Mesendoderm (in vitro differentiated cells): ENCODE measurements around the gene PALM.

Source experiments
- DNase-seq: peaks from one replicate; pipeline ENCODE4 v3.0.0; 2013
- H2AK5ac ChIP-seq: 2 replicates; pipeline ENCODE4 v1.6.1; 2013; ENCODE audit warnings: low read length, inconsistent platforms
- H2BK120ac ChIP-seq: 2 replicates; pipeline ENCODE4 v1.6.1; 2013; ENCODE audit warnings: low read depth, mild to moderate bottlenecking, low read length, moderate library complexity, mixed read lengths
- H2BK15ac ChIP-seq: replicated peaks from 2 replicates; pipeline ENCODE4 v1.6.1; 2013; ENCODE audit warnings: low read depth, mild to moderate bottlenecking, moderate library complexity
- H2BK5ac ChIP-seq: 2 replicates; pipeline ENCODE4 v1.6.1; 2013; ENCODE audit warnings: low read length, inconsistent platforms
- H3K18ac ChIP-seq: 2 replicates; pipeline ENCODE4 v1.6.1; 2013; ENCODE audit warnings: mild to moderate bottlenecking, low read length, mixed read lengths
- H3K23ac ChIP-seq: one replicate; pipeline ENCODE4 v1.6.1; 2013; ENCODE audit warnings: low read length
- H3K27ac ChIP-seq: 2 replicates; pipeline ENCODE4 v1.5.1; 2013; ENCODE audit warnings: low read depth, mild to moderate bottlenecking, inconsistent platforms, low read length, moderate library complexity
- H3K27me3 ChIP-seq: 2 replicates; pipeline ENCODE4 v1.6.1; 2013; ENCODE audit warnings: low read length, control low read depth, mild to moderate bottlenecking, inconsistent platforms; ENCODE audit not compliant: insufficient read depth, poor library complexity
- H3K36me3 ChIP-seq: 2 replicates; pipeline ENCODE4 v1.6.1; 2013; ENCODE audit warnings: low read length, inconsistent platforms; ENCODE audit not compliant: control insufficient read depth, insufficient read depth
- H3K4ac ChIP-seq: one replicate; pipeline ENCODE4 v1.6.1; 2013; ENCODE audit warnings: low read depth, mild to moderate bottlenecking, low read length, moderate library complexity
- H3K4me1 ChIP-seq: 2 replicates; pipeline ENCODE4 v1.6.1; 2013; ENCODE audit warnings: low read depth, low read length, inconsistent platforms; ENCODE audit not compliant: control insufficient read depth
- H3K4me2 ChIP-seq: 2 replicates; pipeline ENCODE4 v1.6.1; 2013; ENCODE audit warnings: low read length
- H3K4me3 ChIP-seq: 2 replicates; pipeline ENCODE4 v1.5.1; 2013; ENCODE audit warnings: mild to moderate bottlenecking, low read length
- H3K56ac ChIP-seq: one replicate; pipeline ENCODE4 v1.6.1; 2013; ENCODE audit warnings: low read length
- H3K79me1 ChIP-seq: 2 replicates; pipeline ENCODE4 v1.6.1; 2013; ENCODE audit warnings: low read length, inconsistent platforms
- H3K79me2 ChIP-seq: 2 replicates; pipeline ENCODE4 v1.6.1; 2013; ENCODE audit warnings: mild to moderate bottlenecking, low read length; ENCODE audit not compliant: control insufficient read depth, insufficient read depth
- H3K9ac ChIP-seq: 2 replicates; pipeline ENCODE4 v1.6.1; 2013; ENCODE audit warnings: low read length, inconsistent platforms
- H4K5ac ChIP-seq: one replicate; pipeline ENCODE4 v1.6.1; 2013; ENCODE audit warnings: low read length
- H4K8ac ChIP-seq: one replicate; pipeline ENCODE4 v1.6.1; 2013; ENCODE audit warnings: low read depth, mild to moderate bottlenecking, control low read depth, low read length, moderate library complexity
- WGBS: extraction: QIAGEN DNeasy Blood & Tissue Kit; methylation state at CpG from one replicate; pipeline ENCODE4 v1.1.7; 2013; ENCODE audit warnings: low lambda C conversion rate, missing lambda C conversion rate; ENCODE audit not compliant: insufficient coverage; ENCODE audit errors: extremely low coverage; 5-methylcytosine and 5-hydroxymethylcytosine counted together

PALM gene

GRCh38 chr19:746956-747355 lies 38.2 kb downstream of the PALM start:
- H2BK15ac ChIP-seq, result no peak overlapping the region
- H3K27me3 ChIP-seq, result no peaks in the 10 kb centered on the region
- no peak overlapping the region for H4K8ac ChIP-seq
- DNase-seq, result no peak
- no peak overlapping the region for H3K9ac ChIP-seq
- no peak overlapping the region for H3K4me2 ChIP-seq
- H4K5ac ChIP-seq, result no peak overlapping the region
- no CpG with 5 or more reads among the region's 22 CpGs for WGBS
- H3K4me3 ChIP-seq, result no peak overlapping the region
- H3K56ac ChIP-seq, result no peak overlapping the region
- no peak overlapping the region for H3K27ac ChIP-seq
- H2AK5ac ChIP-seq, result no peak overlapping the region
- no peaks in the 10 kb centered on the region for H3K36me3 ChIP-seq
- no peak overlapping the region for H3K23ac ChIP-seq
- H3K18ac ChIP-seq, result no peak overlapping the region
- no peak overlapping the region for H3K4ac ChIP-seq
- H3K4me1 ChIP-seq, result no peaks in the 10 kb centered on the region
- H3K79me1 ChIP-seq, result no peaks in the 10 kb centered on the region
- H3K79me2 ChIP-seq, result no peaks in the 10 kb centered on the region
- H2BK5ac ChIP-seq, result no peak overlapping the region
- no peak overlapping the region for H2BK120ac ChIP-seq

- Histone ChIP-seq H3K23ac (no peak overlapping the region), H4K8ac (no peak overlapping the region), H2BK15ac (no peak overlapping the region), H3K4ac (no peak overlapping the region), H3K27me3 (no peaks in the 10 kb centered on the region), H4K5ac (no peak overlapping the region), H2BK120ac (no peak overlapping the region), H3K36me3 (no peaks in the 10 kb centered on the region), H2AK5ac (no peak overlapping the region), H3K56ac (no peak overlapping the region), H3K4me1 (no peaks in the 10 kb centered on the region), H3K4me3 (no peak overlapping the region), H2BK5ac (no peak overlapping the region), H3K79me1 (no peaks in the 10 kb centered on the region), H3K18ac (no peak overlapping the region), H3K9ac (no peak overlapping the region), H3K4me2 (no peak overlapping the region), H3K27ac (no peak overlapping the region), H3K79me2 (no peaks in the 10 kb centered on the region)
- no peak for DNase-seq
- no CpG with 5 or more reads among the region's 28 CpGs for WGBS
Measured at GRCh38 chr19:747432-748273, 38.9 kb downstream of the PALM start.

GRCh38 chr19:748274-748598 lies 39.5 kb downstream of the PALM start:
- Histone ChIP-seq H2BK15ac (no peak overlapping the region), H3K4ac (no peak overlapping the region), H3K27me3 (no peaks in the 10 kb centered on the region), H3K79me2 (no peaks in the 10 kb centered on the region), H4K5ac (no peak overlapping the region), H3K79me1 (no peaks in the 10 kb centered on the region), H2BK120ac (no peak overlapping the region), H2AK5ac (no peak overlapping the region), H3K36me3 (no peaks in the 10 kb centered on the region), H3K23ac (no peak overlapping the region), H4K8ac (no peak overlapping the region), H3K9ac (no peak overlapping the region), H3K4me1 (no peaks in the 10 kb centered on the region), H3K18ac (no peak overlapping the region), H3K4me2 (no peak overlapping the region), H2BK5ac (no peak overlapping the region), H3K4me3 (no peak overlapping the region), H3K27ac (no peak overlapping the region), H3K56ac (no peak overlapping the region)
- WGBS, result no CpG with 5 or more reads among the region's 14 CpGs
- DNase-seq, result no peak

GRCh38 chr19:749811-750210 lies 41.1 kb downstream of the PALM start:
- Histone ChIP-seq H2AK5ac (no peak overlapping the region), H3K18ac (no peak overlapping the region), H2BK120ac (no peak overlapping the region), H2BK5ac (no peak overlapping the region), H3K79me1 (no peaks in the 10 kb centered on the region), H4K5ac (no peak overlapping the region), H3K56ac (no peak overlapping the region), H3K4ac (no peak overlapping the region), H3K4me2 (no peak overlapping the region), H2BK15ac (no peak overlapping the region), H3K23ac (no peak overlapping the region), H3K79me2 (no peaks in the 10 kb centered on the region), H3K27me3 (no peaks in the 10 kb centered on the region), H4K8ac (no peak overlapping the region), H3K36me3 (no peaks in the 10 kb centered on the region), H3K27ac (no peak overlapping the region), H3K4me3 (no peak overlapping the region), H3K4me1 (no peaks in the 10 kb centered on the region), H3K9ac (no peak overlapping the region)
- no peak for DNase-seq
- WGBS, result no CpG with 5 or more reads among the region's 14 CpGs

GRCh38 chr19:750640-751423 lies 42.1 kb downstream of the PALM start, which contains the start of gene MISP:
Gene MISP, plus strand, starts transcription at chr19:751112. Its CDS starts 5,835 bp downstream, at chr19:756947.
- Histone ChIP-seq H3K36me3 (no peaks in the 10 kb centered on the region), H4K5ac (no peak within 1 kb of the TSS), H3K27ac (no peak within 1 kb of the TSS), H3K79me2 (no peaks in the 10 kb centered on the region), H2BK5ac (no peak within 1 kb of the TSS), H3K4me2 (no peak within 1 kb of the TSS), H2BK15ac (no peak within 1 kb of the TSS), H3K18ac (no peak within 1 kb of the TSS), H4K8ac (no peak within 1 kb of the TSS), H2AK5ac (no peak within 1 kb of the TSS), H3K56ac (peak within 1 kb of the TSS; percentile 17), H3K4me1 (no peaks in the 10 kb centered on the region), H3K27me3 (no peaks in the 10 kb centered on the region), H3K4ac (no peak within 1 kb of the TSS), H3K23ac (no peak within 1 kb of the TSS), H3K4me3 (no peak within 1 kb of the TSS), H3K79me1 (no peaks in the 10 kb centered on the region), H2BK120ac (no peak within 1 kb of the TSS), H3K9ac (no peak within 1 kb of the TSS)
- no peak for DNase-seq
- WGBS, result no CpG with 5 or more reads among the region's 31 CpGs
